ENCODE results near the gene LMX1A.

The LMX1A gene

DNA sequence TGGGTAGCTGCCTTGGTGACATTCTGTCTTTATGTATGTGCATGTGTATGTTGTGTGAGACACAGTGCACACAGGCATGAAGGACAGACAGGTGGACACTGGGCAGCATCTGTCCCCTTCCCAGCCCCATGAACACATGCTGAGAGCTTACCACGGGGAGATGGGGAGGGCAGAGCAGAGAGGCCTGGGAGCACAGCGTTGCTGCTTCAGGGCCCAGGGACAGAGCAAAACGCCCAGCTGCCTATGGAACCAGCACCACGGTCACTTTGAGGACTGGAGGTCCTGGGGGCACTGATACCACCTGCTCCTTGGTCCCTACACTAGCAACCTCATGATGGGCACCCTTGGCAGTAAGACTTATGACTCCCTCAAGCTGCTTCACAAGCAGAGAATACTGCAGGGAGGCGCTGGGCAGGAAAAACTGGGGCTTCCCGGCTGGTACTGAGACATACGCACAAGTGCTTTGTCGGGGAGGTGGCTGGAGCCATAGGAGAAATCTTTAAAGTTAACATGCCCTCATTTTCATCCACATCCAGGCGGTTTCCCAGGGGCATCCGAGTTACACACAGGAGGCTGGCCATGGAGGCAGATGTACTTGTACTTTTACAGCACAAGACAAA is 40.3 kb downstream of the LMX1A start:
- DNase-seq = no peak

DNA sequence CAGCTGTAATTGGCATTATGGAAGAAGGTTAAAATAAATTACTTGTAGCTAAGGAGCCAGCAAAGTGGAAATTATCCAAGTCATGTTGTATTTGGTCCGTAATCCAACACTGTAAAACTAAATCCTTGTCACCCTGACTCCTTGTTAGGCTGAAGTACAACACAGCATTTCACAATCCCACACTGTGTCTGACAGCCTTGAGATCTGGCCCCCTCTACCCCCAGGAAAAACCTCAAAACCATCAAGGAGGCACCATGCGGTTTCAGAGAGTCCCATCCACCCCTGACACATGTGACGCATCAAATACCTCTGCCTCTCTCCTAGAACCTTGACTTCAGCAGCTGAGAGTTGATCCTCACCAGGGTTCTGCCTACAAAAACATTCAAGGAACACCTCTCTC is 41.0 kb downstream of the LMX1A start:
- no peak for DNase-seq

GRCh38 chr1:165313903-165314302 is 42.6 kb downstream of the LMX1A start:
- no peak for DNase-seq

- DNase-seq = no peak
Observed at GRCh38 chr1:165312591-165312990, 43.9 kb downstream of the LMX1A start.

GRCh38 chr1:165306543-165307434 is 49.7 kb downstream of the LMX1A start:
- no peak for DNase-seq

GRCh38 chr1:165303386-165303785 is 53.1 kb downstream of the LMX1A start:
- DNase-seq = no peak

- DNase-seq = peak; percentile 100
Observed at GRCh38 chr1:165300400-165300903, 56.1 kb downstream of the LMX1A start.

DNA sequence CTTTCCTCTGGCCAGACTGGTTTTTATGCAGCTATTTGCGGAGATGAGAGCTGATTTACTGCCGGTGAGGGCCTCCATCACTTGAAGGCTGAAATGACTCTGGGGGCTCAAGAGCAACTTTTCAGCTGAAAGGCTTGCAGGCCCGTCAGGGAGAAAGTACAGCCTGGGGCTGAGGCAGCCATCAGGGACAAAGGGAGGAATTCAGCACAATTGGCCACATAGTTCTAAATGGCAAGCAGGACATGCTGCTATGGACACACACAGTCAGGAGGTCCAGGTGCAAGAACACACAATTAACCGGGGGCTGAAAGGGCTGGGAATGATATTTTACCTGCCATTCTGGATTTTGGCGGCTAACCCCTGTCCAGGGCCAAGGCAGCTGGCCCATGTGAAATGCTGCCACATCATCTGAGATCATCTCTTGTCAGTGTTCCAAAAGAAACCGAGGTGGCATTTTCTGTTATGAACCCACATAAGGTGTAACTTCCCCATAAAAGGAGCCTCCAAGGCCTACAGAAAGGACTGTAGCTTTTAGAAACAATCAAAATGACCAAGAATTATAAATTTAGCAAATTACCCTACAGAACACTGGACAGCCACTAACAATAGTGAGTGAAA is 58.2 kb downstream of the LMX1A start:
- peak; percentile 56 for DNase-seq

GRCh38 chr1:165296205-165296604 is 60.3 kb downstream of the LMX1A start:
- no peak for DNase-seq

DNA sequence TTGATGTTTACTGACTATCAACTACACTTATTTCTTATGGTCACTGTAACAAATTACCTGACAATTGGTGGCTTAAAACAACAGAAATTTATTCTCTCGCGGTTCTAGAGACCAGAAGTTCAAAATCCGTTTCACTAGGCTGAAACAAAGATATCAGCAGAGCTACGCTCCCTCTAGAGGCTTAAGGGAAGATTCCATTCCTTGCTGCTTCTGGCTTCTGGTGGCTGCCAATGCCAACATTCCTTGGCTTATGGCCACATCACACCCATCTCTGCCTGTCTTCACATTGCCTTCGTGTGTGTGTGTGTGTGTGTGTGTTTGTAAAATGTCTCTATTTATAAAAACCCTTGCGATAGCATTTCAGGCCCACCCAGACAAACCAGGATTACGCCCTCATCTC is 66.4 kb downstream of the LMX1A start:
- no peak for DNase-seq

GRCh38 chr1:165289556-165289955 is 67.0 kb downstream of the LMX1A start:
- peak; percentile 36 for DNase-seq

DNA sequence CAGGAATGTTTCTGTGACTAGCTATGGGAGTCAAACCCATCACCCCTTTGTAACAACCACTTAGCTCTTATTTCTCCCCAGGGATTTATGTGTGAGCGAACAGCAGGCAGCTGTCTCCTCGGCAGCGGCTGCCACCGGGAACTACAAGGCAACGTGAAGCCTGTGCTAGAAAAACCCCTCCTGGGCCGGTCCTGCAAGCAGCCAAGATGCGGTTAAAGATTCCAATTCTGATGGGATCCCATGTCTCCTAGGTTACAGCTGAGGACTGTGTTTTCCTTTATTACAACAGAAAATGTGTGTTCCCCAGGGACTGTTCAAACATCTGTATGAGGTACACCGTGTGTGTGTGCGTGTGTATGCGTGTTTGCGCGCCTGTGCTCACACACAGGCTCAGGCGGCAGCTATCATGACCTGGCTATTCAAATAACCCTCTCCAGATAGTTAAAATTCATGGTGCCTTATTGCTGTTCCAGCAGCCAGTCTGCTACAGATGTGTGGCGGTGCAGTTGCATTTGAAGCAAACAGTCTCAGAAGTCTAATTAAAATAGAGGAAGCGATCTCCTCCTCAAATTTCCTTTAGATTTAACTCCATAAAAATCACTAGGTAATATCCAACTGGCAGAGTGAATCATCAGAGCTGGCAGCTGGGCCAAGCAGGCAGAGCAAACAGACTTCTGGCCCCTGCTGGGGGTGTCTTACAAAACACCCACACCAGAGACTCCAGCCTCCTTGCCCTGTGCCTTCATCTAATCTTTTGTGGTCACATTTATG is 68.0 kb downstream of the LMX1A start:
- DNase-seq = peak; percentile 97

- DNase-seq = no peak
Observed at GRCh38 chr1:165287781-165288180, 68.7 kb downstream of the LMX1A start.

DNA sequence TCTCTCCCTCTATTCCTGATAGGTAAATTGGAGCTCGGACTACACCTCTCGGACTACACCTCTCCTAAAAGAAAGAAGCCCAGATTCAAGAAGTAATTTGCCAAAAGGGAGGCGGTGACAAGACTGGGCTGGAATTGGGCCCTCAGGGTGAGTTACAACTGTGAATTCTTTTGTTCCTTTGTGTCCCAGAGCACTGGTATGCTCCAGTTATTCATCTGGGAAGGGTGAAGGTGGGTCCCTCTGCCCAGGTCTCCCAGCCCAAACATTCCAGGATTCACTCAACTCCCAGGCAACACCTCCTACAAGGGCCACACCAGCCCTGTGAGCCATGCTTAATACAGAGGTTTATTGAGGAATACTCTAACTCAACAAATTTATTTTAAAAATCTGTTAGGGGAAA is 69.2 kb downstream of the LMX1A start:
- DNase-seq = no peak

DNA sequence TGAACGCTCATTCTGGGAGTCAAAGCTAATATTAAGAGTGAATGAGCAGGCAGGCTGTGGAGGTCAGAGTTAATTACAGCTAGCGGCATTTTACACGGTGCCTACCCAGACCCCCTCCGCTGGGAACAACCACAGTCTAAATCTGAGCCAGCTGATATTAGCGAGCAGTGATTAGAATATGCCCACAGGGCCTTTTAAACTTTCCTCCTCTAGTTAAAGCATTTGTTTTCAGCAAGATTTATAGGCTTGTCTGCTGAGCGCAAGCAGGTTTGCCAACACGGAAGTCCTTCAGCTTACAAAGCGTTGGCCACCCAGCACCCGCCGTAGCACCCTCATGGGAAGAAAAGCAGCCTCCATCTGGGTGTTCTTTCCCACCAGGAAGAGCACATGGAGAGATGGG is 72.1 kb downstream of the LMX1A start:
- DNase-seq = peak; percentile 67

GRCh38 chr1:165281207-165281901 is 75.2 kb downstream of the LMX1A start:
- no peak for DNase-seq

DNA sequence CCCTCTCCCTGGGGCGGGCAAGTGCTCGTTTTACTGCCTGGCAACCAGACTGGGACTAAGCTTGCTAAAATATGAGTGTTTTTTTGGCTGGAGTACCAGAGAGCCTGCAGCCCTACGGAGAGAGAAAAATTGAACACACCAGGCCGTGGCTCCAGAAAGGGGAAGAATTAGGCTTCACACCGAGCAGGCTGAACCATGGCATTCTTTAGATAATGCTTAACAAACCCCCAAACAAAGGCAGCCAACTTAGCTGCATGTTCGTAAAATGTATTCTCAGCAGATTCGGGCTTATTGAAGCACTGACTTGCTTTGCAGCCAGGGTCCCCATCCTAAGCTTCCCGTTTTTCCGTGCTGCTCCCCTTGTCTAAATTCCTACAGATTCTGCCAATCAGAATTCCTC is 76.6 kb downstream of the LMX1A start:
- no peak for DNase-seq

GRCh38 chr1:165276314-165276713 is 80.2 kb downstream of the LMX1A start:
- DNase-seq = no peak

GRCh38 chr1:165265196-165265838 is 91.2 kb downstream of the LMX1A start:
- no peak for DNase-seq

DNA sequence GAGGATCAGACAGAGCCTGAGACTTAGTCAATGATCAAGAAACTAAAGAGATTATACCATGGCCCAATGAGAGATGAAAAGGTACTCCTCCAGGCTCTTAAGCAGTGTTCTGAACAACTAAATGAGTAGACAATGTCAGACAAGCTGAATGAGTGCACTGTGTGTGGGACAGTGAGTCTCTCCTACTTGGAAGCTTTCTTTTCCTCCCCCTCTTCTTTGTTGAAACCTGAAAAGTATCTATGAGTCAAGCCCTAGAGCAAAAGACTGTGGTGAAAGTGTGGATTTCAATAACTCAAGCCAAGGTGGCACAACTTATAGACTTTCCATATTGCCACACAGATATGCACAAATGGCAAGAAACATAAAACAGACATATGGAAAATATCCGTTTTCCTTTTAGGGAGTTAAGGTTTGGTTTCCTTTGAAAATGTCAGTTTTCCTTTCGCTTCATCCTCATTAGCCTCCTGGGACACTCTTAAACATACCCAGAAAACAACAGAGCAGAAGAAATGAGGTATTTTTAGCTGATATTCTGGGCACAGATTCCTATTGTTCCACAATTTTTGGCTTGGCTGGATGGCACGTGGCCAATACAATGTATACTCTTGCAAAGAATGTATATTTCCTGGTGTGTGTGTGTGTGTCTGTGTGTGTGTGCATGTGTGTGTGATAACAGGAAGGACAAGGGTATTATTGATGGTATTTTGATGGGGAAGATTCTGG is 96.6 kb downstream of the LMX1A start:
- DNase-seq = no peak

DNA sequence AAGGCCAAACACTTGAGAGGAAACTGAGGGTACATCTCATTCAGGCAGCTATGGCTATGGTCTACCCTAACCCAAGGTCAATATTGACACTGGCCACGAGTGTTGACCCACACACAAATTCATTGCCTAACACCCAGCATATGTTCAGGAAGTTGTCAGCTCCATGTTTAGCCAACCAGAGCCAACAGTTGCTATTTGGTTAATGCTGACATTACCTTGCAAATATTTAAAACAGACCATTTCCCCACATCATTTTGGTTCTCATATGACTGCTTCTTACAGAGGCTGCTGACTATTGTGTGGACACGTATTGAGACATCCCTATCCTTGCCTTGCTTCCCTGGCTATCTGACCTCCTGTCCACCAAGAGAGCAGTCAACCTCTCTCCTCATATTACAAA is 97.3 kb downstream of the LMX1A start:
- peak; percentile 82 for DNase-seq

Measured in NCI-H526 treated with DMSO at 0.1 percent for 48 hours (cell line).